LNCaP clone FGC (cell line): ENCODE data around the gene SPATA3.

Experiments used
- DNase-seq: peaks from one replicate; pipeline ENCODE4 v3.0.0-alpha.2; 2011; ENCODE audit warnings: low read depth
- H3K4me3 ChIP-seq: 2 replicates; pipeline ENCODE4 v1.5.1; 2011; ENCODE audit warnings: mild to moderate bottlenecking, low read depth, low read length, control low read depth
- CTCF ChIP-seq: IDR thresholded peaks from 2 replicates; pipeline ENCODE4 v1.5.1; 2012; ENCODE audit warnings: mild to moderate bottlenecking; ENCODE audit not compliant: control insufficient read depth, insufficient read depth; ENCODE audit errors: extremely low read depth

The SPATA3 gene

GRCh38 chr2:231047923-231048915 lies 52.3 kb downstream of the SPATA3 start:
- TF ChIP-seq CTCF = no peak

GRCh38 chr2:231049286-231050017 lies 53.5 kb downstream of the SPATA3 start:
- H3K4me3 ChIP-seq = no peak overlapping the region
- no peak for DNase-seq
- TF ChIP-seq CTCF = no peak

More at GRCh38 chr2:231047923-231048915, 52.3 kb downstream of the SPATA3 start:
- no peak for DNase-seq
- no peak overlapping the region for H3K4me3 ChIP-seq

- no peak for DNase-seq
- TF ChIP-seq CTCF = no peak
- no peak overlapping the region for H3K4me3 ChIP-seq
Observed at GRCh38 chr2:231050018-231050901, 54.3 kb downstream of the SPATA3 start.

GRCh38 chr2:231051116-231051515 lies 55.2 kb downstream of the SPATA3 start:
- H3K4me3 ChIP-seq = no peak overlapping the region
- no peak for DNase-seq
- no peak for TF ChIP-seq CTCF

GRCh38 chr2:231052494-231053451 lies 56.9 kb downstream of the SPATA3 start:
- no peak for DNase-seq
- peak overlapping the region; percentile 44 for H3K4me3 ChIP-seq
- TF ChIP-seq CTCF = peak; percentile 86
